Motor neuron (in vitro differentiated cells): Measurements from ENCODE around the gene PSEN2. TPM values are rescaled to one million over a fixed set of nuclear protein-coding genes. Genes with fewer than 3 reads are reported as not detected.

Experiments used
- ATAC-seq, 8 experiments: fragments of 200-7000 bp; cut with Tn5 transposase; replicated peaks in 6 of 8; 2 replicates each; pipeline ENCODE4 v1.8.0; 2021; ENCODE audit warnings: mild to moderate bottlenecking in 8 of 8, moderate library complexity in 8 of 8
- H3K27ac ChIP-seq, 2 donors: fragments of 250-450 bp; sonication (Bioruptor Pico); 2 replicates each; pipeline ENCODE4 v1.9.0; 2021; ENCODE audit warnings: antibody characterized with exemption in 2 of 2, mild to moderate bottlenecking in 2 of 2, moderate library complexity in 1 of 2
- H3K4me1 ChIP-seq, 2 donors: fragments of 250-450 bp; sonication (Bioruptor Pico); replicated peaks in 1 of 2; 2 replicates each; pipeline ENCODE4 v1.6.1; 2021; ENCODE audit warnings: antibody characterized with exemption in 2 of 2, mild to moderate bottlenecking in 2 of 2, moderate library complexity in 1 of 2
- H3K4me3 ChIP-seq, 5 donors: fragments of 250-450 bp; sonication (Bioruptor Pico); 2 replicates each; pipeline ENCODE4 v1.9.0; 2021; ENCODE audit warnings: antibody characterized with exemption in 5 of 5, mild to moderate bottlenecking in 5 of 5, moderate library complexity in 4 of 5
- WGBS, 10 experiments: fragments of 450-650 bp; shearing (Covaris generic); methylation state at CpG; one replicate each; pipeline ENCODE4 v1.0.0; 2022; 5-methylcytosine and 5-hydroxymethylcytosine counted together
- in situ Hi-C, 9 experiments: fragments of 400-800 bp; cut with MboI; loops; one replicate each; pipeline ENCODE4 v1.15.0; 2021; ENCODE audit warnings: low sequenced_read_pairs in 9 of 9, low pct_unique_long_range_greater_than_20kb in 2 of 9; ENCODE audit not compliant: unreplicated experiment in 9 of 9
- total RNA-seq, 8 experiments: library from RNA; unstranded; fragments of 300-600 nt; gene quantifications; 2 replicates each; pipeline versions ENCODE4 v1.2.3 to v1.2.4, GENCODE V29; 2022

PSEN2 gene
- total RNA-seq, 8 experiments from 2014 or later: 2.3 to 27.6 (median 20.3) TPM

GRCh38 chr1:226940029-226940805, 69.8 kb downstream of the PSEN2 start, which contains the start of gene COQ8A:
TSS of gene COQ8A (plus strand) at chr1:226940294. CDS start at chr1:226961386, 21,092 bp downstream.
- Histone ChIP-seq H3K4me3 (peak within 1 kb of the TSS; percentile 44 to 68 (median 51)), H3K4me1 (peaks cover 18 to 40% of the 10 kb centered on the region in 2 donors), H3K27ac (peak within 1 kb of the TSS; percentile 92 to 98)
- in situ Hi-C loops: loop anchor here in 1 of 9 experiments (25.0 kb wide), 1 partner anchor 303 kb away; no protein-coding TSS in a partner anchor
- peak; percentile 90 to 96 (median 96) for ATAC-seq
- WGBS, 10 experiments: 0 to 1% (median 0%) methylated on average over 2 to 23 of the region's 73 CpGs; no CpG with 5 or more reads in 5 of the 10 experiments

GRCh38 chr1:226940806-226941067, 70.3 kb downstream of the PSEN2 start:
- no peak for ATAC-seq
- H3K27ac ChIP-seq: no peak overlapping the region
- peak overlapping the region; percentile 44 to 68 (median 51) for H3K4me3 ChIP-seq
- peaks cover 23 to 45% of the 10 kb centered on the region in 2 donors for H3K4me1 ChIP-seq
- in situ Hi-C loops: loop anchor here in 1 of 9 experiments (25.0 kb wide), 1 partner anchor 303 kb away; no protein-coding TSS in a partner anchor
- 0 to 83% (median 53%) methylated on average over 1 to 6 of the region's 6 CpGs; no CpG with 5 or more reads in 4 of the 10 experiments for WGBS, 10 experiments

- H3K4me1 ChIP-seq: peaks cover 26 to 46% of the 10 kb centered on the region in 2 donors
- H3K4me3 ChIP-seq: no peak overlapping the region
- no peak for ATAC-seq
- in situ Hi-C loops: loop anchor here in 1 of 9 experiments (25.0 kb wide), 1 partner anchor 305 kb away; no protein-coding TSS in a partner anchor
- WGBS, 10 experiments: 30 to 80% (median 47%) methylated on average over 1 to 3 of the region's 3 CpGs; no CpG with 5 or more reads in 2 of the 10 experiments
- H3K27ac ChIP-seq: no peak overlapping the region
Measured at GRCh38 chr1:226942392-226942791, 72.0 kb downstream of the PSEN2 start.

GRCh38 chr1:226943156-226943555, 72.7 kb downstream of the PSEN2 start:
- Histone ChIP-seq H3K27ac (no peak overlapping the region), H3K4me3 (no peak overlapping the region), H3K4me1 (peaks cover 26 to 46% of the 10 kb centered on the region in 2 donors)
- in situ Hi-C loops: loop anchor here in 1 of 9 experiments (25.0 kb wide), 1 partner anchor 306 kb away; no protein-coding TSS in a partner anchor
- WGBS, 10 experiments: 13 to 100% (median 76%) methylated on average over 1 to 5 of the region's 5 CpGs; no CpG with 5 or more reads in 1 of the 10 experiments
- no peak for ATAC-seq

DNA sequence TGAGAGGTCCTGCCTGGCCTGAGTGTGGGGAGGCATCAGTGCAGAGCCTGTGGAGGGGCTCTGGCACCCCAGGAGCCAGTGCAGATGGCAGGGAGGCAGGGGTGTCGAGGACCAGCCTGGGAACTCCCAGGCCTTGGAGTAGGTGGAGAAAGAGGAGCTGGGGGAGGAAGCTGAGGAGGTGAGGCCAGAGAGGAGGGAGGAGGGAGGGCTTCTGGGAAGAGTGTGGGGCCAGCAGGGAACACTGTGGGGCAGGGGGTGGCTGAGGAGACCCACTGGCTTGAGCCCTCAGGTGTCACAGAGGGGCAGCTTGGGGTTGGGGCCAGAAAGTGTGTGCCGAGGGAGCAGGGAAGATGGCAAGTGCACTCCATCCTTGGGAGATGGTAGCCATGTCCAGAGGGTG, 73.5 kb downstream of the PSEN2 start:
- in situ Hi-C loops: loop anchor here in 1 of 9 experiments (25.0 kb wide), 1 partner anchor 307 kb away; no protein-coding TSS in a partner anchor
- peaks cover 20 to 38% of the 10 kb centered on the region in 2 donors for H3K4me1 ChIP-seq
- H3K27ac ChIP-seq: no peak overlapping the region
- 100% methylated on average over 1 of the region's 2 CpGs; no CpG with 5 or more reads in 9 of the 10 experiments for WGBS, 10 experiments
- ATAC-seq: no peak
- H3K4me3 ChIP-seq: no peak overlapping the region

DNA sequence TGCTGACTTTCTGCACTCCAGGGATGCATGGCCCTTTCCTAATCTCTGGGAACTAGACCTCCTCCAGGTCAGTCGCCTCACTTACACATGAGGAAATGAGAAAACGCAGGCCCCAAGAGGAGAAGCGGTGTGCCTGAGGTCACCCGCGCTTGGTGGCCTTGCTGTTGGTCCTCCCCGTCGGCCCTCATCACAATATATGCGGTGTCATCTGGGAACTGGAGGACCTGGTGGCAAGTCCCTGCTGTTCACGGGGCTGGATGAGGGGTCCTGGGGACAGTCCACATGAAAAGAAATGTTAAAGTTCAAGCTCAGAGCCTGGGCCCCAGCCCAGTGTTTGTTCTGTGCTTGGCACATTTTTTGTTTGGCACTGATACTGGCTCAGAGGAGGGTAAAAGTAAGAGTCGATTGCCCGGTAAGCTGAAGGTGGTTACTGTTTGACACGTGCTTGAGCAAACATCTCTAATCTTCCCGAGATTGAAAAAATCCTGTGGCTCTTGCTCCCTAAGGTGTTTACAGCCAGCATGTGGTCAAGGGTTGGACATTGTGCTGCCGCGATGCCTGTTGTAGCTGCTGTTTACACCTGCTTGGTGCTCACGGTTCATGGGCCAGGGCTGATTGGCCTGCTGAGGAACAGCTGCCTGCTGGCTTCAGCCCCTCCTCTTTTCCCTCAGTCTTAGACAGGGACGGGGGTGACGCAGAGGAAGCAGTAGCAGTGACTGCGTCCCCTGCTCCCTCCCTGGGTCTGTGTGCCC, 74.9 kb downstream of the PSEN2 start:
- 0 to 85% (median 68%) methylated on average over 2 to 13 of the region's 19 CpGs; no CpG with 5 or more reads in 3 of the 10 experiments for WGBS, 10 experiments
- Histone ChIP-seq H3K27ac (peak overlapping the region in 1 of 2 donors; percentile 9), H3K4me3 (no peak overlapping the region), H3K4me1 (peaks cover 19 to 36% of the 10 kb centered on the region in 2 donors)
- ATAC-seq: peak in 5 of 8 experiments; percentile 94 to 98 (median 95)
- in situ Hi-C loops: loop anchor here in 1 of 9 experiments (25.0 kb wide), 1 partner anchor 308 kb away; no protein-coding TSS in a partner anchor

Other genes with a start within 250 kb of the PSEN2 start
- gene ITPKB, start 131.3 kb upstream of the PSEN2 start, total RNA-seq: 10 to 100 TPM in 1 of 8 experiments, 1 to 10 TPM in 6, under 1 TPM in 1; 0.54 to 48.6 (median 3.4) TPM
- 10 to 100 TPM; 12.8 to 31.6 (median 22.9) TPM for gene COQ8A, start 69.7 kb downstream of the PSEN2 start, total RNA-seq